ENCODE results near the gene ESRRB.

The ESRRB gene

DNA sequence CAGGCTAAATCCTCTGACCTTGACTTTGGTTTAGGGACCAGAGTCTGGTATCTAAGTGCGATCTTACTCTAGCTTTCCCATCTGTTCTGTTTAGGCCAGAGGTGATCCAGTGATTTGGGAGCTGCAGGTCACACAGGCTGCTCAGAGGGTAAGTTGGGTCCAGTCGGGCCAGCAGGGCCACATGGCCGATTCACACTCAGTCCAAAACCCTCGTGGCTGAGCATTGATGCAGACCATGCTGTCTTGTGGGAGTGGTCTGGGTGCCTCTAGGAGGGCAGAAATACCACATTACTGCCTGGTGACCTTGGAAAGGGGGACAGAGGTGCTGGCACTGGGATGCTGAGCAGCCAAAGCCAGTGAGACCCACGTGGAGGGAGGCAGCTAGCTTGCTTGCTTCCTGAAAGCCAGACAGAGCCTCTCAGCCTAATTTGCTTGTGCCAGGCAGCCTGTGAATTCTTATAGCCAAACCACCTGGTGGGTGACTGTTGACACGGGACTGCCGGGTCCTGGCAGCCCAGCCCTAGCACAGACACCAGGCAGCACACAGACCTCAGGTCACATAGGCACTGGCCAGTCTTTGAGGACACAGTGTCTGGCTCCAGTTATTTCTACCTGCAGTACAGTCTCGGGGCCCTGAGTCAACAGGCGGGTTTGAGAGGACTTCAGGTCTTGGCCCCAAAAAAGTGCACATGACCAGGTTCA lies 31.7 kb downstream of the ESRRB start:
- no peak for DNase-seq

DNA sequence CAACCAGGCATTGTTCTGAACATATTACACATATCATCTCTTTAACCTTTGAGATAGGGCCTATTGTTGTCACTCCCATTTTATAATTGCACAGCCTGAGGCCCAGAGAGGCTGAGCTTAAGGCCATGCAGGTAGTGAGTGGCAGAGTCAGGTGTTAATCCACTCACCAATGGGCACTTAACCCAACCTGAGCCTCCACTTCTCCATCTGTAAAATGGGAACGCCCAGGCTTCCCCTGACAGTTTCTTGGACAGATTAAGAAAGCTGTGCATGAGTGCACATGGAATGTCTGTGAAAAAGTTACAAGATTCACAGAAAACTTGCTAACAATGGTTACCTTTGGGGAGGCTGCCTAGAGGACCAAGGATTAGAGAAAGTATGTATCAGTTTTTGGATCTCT lies 32.9 kb downstream of the ESRRB start:
- no peak for DNase-seq

DNA sequence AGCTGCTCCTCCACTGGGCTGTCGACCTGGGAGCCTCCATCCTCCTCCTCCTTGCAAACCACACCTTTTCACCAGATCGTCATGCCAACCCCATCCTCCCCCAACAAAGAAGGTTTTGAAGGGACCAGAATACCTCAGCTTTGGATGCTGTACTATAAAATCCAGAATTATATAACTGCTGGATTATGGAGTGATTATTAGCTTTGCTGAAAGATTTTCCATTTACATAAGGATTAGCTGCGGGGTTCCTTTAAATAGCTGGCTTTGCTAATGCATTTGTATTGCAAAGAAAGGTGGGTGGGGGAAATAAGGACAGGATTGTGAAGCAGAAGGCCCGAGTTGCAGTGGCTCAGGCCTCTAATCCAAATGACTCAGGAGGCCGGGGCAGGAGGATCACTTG lies 36.6 kb downstream of the ESRRB start:
- DNase-seq: no peak

DNA sequence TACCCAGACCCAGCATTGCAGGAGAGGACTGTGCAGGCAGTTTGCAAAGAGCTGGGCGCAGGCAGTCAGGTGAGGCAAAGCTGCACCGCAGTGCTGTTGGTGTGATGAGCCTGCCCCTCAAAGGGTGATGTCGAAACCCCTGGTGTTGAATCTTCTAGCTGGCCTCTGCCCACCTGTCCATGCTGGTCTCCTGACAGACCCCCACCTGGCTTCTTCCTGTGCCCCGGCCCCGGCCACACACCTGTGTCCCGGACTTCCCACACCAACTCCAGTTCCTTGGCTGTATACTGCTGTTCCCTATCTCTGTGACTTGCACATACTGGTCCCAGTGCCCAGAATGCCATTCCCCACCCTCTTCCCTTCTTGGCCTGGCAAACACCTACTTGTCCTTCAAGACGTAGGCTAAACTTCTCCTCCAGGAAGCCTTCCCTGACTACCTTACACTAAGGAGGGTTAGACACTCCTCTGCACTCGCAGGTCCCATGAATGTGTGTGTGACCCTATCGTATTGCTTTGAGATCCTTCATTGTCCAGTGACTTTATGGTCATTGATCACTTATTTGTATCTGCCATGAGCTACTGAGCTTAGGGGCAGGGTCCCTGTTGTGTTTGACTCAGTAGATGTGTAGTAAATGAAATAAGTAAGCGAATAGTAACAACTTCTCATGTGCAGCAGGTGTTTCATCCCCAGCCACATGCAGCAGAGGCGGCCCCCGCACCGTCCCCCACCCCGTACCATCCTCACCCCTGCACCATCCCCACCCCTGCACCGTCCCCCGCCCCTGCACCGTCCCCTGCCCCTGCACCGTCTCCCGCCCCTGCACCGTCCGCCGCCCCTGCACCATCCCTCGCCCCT lies 37.4 kb downstream of the ESRRB start:
- DNase-seq: no peak

DNA sequence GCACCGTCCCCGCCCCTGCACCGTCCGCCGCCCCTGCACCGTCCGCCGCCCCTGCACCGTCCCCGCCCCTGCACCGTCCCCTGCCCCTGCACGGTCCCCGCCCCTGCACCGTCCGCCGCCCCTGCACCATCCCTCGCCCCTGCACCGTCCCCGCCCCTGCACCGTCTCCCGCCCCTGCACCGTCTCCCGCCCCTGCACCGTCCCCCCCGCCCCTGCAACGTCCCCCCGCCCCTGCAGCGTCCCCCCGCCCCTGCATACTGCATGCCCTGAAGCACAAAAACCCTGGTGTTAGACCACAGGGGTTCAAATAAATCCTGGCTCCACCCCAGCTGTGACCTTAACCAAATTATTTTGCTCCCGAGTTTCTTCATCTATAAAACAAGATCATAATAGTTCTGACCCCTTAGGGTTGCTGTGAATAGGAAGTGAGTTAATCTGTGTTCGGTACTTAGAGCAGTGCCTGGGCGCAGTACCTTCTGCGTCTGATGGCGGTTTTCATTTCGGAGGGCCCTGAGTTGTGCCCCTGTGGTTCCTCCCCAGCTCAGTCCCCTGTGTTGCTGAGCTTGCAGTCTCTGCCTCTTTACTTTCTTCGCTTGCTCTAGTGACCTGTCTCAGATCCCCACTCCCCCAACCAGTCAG lies 38.1 kb downstream of the ESRRB start:
- DNase-seq: no peak

DNA sequence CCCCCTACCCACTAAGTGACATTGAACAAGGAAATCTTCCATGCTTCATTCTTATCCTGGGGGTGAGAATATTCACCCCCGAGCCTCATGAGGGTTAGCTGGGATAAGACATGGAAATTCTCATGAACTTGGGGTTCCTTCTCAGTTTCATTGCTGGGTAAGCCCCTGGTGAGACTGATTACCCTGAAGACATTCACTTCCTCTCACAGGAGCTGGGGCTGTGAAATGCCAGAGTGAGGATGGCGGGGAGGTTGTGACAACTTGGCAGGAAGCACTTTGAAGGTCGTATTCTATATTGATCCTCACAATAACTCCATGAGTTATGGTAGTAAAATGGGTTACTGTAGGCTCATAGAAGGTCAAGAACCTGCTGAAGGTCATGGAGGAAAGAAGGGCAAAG lies 43.5 kb downstream of the ESRRB start:
- no peak for DNase-seq

DNA sequence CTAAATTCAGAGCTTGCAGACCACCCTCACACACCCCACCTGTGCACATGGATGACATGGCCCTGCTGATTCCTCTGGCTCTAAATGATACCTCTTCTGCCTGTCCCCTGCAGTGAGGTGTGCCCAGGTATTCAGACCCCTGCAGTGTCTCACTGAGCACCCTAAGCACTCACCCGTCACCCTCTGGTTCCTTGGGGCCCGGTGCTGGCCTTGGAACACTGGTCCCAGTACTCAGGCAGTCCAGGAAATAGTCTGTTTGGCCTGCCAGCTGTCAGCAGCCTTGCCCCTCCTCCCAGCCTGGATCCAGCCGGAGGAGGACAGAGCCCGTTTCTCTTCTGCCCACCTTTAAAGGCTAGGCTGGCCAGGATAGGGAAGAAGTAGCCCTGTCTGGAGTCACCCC lies 44.9 kb downstream of the ESRRB start:
- DNase-seq: no peak

DNA sequence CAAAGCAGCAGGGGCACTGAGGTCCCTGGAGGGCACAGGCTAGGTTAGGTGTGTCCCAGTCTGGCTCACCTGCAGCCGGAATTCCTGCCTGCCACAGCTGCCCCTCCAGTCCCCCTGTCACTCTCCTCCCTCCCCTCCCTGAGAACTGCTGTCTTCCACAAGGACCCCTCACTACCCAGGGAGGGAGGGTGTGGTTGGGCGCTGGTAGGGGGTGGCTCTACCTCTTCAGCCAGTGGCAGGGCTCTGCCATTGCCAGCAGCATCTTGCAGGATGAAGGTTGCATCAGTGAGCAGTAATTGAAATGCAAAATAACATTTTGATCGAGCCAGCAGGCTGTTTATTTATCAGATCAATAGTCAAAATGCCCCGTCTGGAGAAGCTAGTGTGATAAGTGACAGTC lies 45.7 kb downstream of the ESRRB start:
- DNase-seq: no peak

DNA sequence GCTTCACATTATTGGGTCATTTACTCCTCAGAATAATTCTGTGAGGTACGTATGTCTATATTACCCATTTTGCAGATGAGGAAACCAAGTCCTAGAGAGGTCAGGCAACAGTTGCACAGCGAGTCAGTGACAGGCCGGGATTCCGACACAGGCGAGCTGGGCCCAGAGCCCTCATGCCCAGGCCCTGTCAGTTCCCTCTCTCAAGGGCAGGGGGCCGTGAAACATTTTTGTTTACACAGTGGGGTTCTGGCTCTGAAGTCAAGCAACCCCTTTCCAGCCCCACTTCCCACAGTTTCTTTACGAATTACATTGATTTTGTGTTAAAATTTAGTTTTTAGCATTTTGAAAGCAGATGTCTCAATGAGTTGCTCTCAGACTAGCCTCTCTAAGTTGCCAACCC lies 46.7 kb downstream of the ESRRB start:
- DNase-seq: no peak

DNA sequence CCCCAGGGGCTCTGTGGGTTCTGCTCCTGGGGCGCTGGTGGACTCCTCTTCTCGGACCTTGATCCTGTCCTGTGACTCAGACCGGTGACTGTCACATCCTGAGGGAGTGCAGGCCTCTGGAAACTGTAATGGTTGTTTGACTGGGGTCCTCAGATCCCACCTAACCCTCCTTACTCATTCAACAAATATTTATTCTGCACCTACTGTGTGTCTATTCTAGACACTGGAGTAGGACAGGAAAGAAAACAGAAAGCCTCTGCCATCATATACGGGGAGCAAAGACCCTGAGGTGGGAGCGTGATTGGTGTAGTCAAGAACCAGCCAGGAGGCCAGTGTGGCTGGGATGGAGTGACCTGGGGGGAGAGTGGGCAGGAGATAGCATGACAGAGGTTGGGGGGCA lies 47.6 kb downstream of the ESRRB start:
- DNase-seq: no peak

DNA sequence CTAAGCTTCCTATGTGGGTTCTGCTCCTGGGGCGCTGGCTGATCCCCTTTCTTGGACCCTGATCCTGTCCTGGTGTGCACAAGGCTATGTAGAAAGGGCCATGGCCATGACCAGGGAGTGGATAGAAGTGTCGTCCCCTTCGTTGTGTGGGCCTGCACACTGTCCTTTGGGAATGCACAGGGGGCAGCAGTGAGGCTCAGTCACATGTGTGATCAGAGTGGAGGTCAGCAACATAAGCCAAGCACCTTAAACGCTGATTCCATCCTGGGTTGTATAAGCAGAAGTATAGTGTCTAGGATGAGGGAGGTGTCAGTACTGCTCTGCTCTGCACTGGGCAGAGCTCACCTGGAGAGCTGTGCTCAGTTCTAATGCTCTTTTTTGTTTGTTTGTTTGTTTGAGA lies 48.4 kb downstream of the ESRRB start:
- no peak for DNase-seq

DNA sequence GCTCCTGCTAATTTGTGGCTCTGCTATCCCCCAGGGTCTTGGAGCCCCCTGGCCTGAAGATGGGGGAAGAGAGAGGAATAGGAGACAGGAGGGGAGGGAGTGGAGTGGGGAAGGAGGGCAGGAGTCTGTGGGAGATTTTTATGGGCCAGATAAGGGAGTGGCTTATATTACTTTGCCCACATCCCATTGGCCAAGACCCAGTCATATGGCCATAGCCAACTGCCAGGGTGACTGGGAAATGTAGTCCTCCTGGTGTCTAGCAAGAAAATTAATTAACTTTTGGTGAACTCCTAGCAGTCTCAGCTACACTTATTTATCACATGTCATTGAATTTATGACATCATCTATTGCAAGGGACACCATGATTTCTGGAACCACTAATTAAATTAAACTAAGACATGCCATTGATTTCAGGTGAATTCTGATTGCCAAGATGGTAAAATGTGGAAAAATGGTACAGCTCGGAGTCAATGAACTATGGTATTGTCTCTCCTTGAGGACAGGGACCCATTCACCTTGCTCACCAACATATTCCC lies 50.3 kb downstream of the ESRRB start:
- no peak for DNase-seq

DNA sequence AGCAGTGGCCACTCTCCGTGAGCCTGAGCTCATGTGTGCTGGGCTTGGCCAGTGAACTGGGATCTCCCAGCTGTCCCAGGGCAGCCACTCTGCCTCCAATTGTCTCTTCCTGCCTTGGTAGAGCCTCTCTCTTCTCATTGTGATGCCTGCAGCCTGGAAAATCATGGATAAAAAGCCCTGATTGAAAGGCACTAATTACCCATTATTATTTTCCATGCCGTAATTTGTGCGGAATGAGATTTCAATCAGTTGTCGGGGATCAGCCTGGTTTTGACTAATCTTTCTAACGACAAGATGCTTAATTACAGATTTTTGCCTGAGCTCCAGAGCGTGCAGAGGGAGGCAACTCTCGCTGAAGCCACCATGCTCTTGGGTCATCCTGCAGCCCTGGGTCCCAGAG lies 52.7 kb downstream of the ESRRB start:
- DNase-seq: no peak

DNA sequence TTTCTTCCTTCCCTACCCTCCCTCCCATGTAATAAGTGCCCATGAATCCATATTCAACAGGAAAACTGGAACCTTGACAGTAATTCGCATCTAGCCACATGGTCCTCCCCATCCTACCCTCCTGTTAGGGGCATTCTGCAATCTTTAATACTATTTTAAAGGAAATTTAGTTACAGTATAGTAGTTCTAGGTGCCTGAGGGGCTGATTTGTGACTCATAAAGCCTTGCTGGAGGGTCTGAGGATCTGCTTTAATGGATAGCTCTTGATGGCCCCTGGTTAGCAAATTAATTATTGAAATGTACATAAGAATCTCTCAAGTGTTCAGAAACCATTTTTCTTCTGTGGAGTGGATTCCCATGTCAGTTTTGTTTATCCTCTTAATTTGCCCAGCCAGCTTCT lies 54.1 kb downstream of the ESRRB start:
- DNase-seq: no peak

DNA sequence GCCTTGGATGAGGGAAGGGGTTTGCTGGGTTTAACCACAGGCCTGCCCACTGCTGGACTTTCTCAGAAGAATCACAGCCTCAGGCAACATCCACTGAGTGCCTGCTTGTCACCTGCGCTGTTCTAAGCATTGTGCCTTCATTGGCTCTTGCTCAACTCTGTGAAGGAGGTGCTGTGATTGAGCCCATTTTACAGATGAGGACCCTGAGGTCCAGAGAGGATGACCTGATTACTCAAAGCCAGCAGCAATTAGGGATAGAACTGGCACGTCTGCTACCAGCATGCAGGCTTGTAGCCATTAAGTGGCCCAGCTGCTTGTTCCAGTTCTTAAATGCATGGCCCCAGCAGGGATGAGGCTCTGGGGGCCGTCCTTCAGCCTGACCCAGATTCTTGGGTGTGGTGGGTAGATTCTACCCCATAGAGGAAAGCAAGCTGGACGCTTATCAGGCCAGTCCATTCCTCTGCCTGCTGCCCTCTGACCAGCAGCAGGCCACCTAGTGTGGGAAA lies 54.6 kb downstream of the ESRRB start:
- DNase-seq: no peak

DNA sequence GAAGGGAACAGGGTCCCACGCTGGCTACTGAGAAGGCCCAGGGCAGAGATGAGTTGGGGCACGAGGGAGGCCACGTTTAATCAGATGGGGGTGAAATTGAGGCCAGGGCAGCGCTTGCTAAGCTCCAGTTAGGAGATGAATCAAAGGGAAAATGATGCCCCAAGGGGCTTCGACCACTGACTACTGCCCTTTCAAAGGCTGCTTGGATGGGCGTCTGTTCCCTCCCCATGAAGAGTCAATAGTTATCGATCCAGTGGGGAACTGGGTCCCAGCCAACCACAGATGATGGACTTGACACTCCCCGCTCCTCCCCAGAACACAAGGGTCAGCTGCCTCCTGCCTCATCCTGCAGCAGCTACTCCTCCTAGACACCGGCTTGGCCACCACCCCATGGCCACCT lies 55.6 kb downstream of the ESRRB start:
- no peak for DNase-seq

DNA sequence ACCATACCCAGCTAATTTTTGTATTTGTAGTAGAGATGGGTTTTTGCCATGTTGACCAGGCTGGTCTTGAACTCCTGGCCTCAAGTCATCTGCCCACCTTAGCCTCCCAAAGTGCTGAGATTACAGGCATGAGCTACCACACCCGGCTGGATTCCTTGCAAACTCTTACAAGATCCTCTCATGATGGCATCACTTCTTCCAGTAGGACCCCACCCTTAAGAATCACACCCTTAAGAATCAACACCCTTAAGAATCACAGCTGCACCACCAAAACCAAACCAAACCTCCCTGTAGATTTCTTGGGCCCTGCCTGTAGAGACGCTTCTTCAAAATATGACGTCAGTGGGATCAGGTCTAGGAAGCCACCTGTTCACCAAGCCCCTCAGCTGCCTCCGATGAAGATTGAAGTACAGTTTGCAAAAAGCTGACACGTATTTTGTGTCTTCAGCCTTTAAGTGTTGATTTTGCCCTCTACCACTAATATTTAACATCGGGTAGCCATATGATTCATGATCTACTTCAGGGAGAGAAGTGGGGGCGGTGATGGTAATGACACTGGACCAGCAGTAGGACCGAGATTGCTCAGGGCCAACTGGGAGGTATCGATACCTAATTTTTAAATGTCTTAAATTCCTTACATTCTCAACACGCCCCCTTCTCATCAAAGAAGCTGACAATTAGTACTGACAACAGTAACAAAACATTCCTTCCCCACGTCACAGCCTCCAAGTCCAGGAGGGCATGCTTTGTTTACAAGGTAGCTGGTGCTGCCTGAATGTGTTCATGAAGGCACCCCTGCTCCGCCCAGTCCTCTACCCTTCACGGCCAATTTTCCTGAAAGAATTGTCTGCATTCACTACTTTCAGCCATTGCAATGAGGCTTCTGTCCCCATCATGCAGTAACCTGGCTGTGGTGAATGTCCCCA lies 57.2 kb downstream of the ESRRB start:
- no peak for DNase-seq

DNA sequence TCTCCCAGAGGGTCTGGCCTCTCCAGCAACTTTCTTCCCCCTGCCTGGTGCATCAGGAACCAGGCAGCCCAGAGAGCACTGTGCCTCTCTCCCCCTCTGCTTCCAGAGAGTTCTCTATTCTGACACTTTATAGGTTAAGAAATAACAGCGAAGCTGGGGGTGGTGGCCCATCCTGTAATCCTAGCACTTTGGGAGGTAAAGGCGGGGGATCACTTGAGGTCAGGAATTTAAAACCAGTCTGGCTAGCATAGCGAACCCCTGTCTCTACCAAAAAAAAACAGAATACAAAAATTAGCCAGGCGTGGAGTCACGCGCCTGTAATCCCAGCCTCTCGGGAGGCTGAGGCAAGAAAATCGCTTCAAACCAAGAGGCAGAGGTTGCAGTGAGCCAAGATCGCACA lies 58.3 kb downstream of the ESRRB start:
- no peak for DNase-seq

DNA sequence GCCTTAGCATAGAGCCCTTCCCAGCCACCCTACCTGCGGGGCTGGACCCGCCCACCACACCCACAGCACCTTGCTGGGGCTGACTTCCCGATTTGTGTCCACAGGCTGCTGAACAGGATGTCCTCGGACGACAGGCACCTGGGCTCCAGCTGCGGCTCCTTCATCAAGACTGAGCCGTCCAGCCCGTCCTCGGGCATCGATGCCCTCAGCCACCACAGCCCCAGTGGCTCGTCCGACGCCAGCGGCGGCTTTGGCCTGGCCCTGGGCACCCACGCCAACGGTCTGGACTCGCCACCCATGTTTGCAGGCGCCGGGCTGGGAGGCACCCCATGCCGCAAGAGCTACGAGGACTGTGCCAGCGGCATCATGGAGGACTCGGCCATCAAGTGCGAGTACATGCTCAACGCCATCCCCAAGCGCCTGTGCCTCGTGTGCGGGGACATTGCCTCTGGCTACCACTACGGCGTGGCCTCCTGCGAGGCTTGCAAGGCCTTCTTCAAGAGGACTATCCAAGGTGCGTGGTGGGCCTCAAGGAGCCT lies 63.4 kb downstream of the ESRRB start:
- DNase-seq: no peak

DNA sequence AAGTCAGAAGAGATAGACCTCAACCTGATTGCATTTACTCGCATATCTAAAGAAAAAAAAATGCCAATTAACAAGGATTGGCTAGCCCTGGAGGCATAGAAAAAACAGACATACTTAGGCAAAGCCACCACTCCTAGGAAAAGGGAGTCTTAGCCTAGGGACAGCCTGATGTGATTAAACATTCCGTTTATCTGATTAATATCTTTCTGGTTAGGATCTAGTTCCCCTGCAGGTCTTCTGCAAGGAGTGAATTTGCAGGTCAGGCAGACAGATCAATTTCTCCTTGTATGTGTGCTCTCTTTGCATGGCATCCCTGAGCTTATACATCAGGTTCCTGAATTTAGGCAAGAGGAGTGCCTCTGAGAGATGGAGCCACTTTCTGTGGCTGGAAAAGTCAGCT lies 70.5 kb downstream of the ESRRB start:
- DNase-seq: no peak

DNA sequence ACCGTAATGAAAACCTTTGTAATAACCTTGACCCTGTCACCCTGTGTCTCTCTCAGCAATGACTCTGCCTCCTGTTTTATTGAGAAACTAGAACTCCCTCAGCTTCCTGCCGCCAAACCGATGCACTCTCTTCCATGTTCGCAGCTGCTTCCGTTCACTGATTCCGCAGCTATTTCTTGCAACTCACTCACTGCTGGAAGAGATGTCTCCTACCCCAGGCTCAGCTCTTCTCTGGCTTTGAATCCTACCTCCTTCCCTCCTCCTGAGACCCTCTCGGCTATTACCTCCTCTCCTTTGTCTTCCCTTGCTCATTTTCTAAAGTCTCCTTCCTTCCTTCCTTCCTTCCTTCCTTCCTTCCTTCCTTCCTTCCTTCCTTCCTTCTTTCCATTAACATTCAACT lies 71.0 kb downstream of the ESRRB start:
- no peak for DNase-seq

DNA sequence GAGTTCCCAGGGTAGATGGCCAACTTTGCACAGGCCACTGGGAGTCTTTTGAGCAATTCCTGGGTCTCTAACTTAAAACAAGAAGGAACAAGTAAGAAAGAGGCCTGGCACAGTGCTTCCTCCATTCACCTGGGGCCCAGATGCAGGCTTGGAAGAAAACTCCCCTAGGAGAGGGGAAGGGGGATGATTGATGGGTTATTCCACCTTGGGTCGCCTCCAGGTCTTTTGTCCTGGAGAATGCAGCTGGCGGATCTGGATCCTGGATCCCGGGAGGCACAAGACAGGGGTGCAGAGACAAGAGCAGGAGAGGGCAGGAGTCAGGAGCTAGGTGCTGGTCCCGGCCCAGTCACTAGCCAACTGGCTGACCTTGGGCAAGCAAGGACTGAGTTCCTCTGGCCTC lies 74.5 kb downstream of the ESRRB start:
- DNase-seq: no peak

Data from CD4-positive, alpha-beta T cell treated with Interleukin-17A for 4 hours (primary cell).